Stimulated activated CD8-positive, alpha-beta memory T cell treated with anti-CD3 and anti-CD28 coated beads, Interleukin-12 subunit alpha, Interleukin-12 subunit beta, amount 100 ng/mL, for 4 hours (primary cell): ENCODE data around the gene PDIA5.

Experiments
- DNase-seq: peaks from one replicate; pipeline ENCODE4 v3.0.0-alpha.2; 2020; ENCODE audit warnings: low read depth

Gene PDIA5

GRCh38 chr3:123066896-123067688 lies at the start of gene PDIA5:
TSS of gene PDIA5 (plus strand) at chr3:123067025. CDS start at chr3:123067165, 140 bp downstream.
- DNase-seq: peak; percentile 63

DNA sequence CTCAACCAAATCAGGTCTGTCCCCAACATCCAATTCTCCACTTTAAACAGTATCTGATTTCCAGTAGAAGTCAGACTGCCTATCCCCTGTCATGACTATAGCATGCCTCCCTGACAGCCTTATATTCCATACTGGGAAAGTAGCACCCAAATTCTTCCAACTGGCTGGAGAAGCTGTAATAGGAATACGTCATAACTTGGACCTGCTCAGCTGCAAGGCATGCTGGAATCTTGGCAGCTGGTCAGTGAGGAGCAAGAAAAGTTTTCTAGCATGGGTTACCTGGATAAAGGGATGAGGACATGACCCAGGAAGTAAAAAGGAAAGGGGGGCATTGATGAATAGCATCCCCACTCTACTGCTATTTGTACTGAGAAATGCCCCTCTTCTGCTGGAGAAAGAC lies 48.1 kb upstream of the PDIA5 start:
- no peak for DNase-seq

GRCh38 chr3:123019161-123019560 lies 47.7 kb upstream of the PDIA5 start:
- DNase-seq: no peak

GRCh38 chr3:123019591-123019990 lies 47.2 kb upstream of the PDIA5 start:
- no peak for DNase-seq

DNA sequence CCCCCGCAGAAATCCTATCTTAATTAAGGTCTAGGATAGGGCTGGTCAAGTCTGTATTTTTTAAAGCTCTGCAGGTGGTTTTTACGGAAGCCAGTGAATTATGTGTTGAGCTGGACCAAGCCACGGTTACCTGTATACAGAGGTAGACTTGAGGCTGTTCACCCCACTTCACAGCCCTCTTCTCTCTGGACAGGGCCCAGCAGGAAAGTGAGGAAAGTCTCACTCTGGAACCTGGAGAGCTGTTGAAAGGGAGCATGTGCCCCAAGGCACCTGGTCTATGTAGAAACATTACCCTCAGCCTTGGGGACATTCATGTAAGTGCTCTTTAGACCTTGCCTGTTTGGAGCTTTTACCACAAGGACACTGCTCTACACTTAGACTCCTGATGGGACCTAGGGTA lies 46.1 kb upstream of the PDIA5 start:
- no peak for DNase-seq

DNA sequence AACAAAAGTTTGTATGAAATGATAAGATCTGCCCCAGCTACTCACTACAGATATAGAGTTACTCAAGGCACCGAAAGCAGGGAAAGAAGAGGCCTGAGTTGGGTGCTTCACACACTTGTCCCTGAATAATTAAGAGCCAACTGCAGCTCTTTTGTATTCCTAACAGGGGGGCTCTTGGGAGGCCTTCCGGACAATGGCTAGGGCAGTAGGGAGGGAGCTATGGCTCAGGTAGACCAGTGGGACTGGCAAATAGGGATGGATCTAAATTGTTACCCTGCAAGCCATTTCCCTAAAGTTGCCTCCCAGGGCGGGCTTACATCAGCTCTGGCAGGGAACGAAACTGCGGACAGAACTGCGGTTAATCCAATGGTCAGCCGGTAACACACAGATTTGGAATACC lies 45.4 kb upstream of the PDIA5 start:
- DNase-seq: no peak

DNA sequence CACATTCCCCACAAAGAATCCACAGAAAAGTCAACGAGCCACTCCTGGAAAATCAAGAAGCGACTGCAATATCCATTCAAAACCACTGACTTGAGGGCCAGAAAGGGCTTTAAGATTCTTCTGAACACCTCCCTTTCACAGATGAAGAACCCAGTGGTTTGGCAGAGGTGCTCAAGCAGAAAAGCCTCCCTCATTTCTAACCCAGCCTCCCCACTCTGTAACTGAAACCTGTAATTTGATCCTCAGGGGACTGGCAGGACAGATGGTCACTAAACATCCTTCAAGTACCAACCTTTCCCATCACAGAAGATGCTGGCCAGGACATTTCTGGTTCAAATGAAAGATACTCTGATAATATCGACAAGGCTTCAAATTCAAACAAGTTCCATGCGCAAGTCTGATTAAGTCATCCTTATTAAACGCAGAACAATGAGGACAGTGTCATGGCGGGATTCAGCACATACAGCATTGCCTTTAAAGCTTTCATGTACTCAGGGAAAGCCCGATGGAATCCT lies 44.8 kb upstream of the PDIA5 start:
- DNase-seq: no peak

DNA sequence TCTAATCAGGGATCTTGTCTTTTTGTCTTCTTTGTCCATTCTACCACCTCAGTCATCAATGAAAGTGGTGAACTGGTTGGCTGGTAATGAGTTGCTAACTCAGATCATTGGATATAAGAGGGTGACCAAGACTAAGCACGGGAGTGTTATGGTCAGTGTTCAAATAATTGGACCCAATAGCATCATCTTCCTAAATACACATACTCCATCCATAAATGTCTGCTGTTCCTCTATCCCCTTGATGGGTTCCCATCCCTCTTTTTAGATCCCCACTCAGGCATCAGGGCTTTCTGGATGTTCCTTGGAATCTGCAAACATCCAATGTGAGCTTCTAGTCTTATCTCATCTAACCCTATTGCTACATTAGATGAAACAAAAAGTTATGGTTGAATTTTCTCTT lies 42.8 kb upstream of the PDIA5 start:
- no peak for DNase-seq

DNA sequence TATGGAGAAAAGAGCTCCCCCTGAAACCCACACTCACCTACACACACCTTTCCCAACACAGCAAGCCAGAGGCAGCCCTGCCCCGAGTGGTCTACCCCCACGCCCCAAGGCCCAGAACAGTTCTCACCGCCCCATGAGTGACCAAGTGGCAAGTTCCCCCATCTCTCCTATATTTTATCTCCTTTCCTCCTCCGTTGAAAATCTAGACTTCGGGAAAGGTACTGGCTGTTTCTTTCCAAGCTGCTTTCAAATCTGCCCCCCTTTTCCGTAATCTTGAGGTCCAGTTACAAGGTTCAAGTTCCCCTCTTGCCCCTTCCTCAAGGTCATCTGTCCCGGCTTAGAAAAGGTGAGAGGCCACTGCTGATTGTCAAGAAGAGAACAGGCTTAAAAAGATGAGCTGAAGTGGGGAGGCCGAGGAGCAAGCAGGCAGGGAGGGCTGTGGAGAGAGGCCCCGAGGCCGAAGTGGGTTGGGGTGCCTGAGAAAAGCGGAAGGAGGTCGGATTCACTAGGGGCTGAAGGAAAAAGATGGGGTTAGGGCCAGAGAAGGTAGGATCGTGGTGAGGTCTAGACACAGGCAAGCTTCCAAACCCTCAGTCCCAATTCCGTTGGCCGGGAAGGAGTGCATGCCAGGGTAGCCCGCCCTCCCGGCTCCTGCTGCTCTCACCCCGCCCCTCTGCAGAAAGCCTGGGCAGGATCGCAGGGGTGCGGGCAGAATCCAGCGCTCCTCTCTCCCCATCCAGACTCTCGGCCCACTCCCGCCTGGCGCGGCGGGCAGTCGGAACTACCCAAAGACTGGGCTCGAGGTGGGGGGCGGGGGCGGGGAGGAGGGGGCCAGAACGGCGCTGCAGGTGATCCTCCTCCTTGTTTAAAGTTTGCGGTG lies 40.9 kb upstream of the PDIA5 start:
- no peak for DNase-seq

DNA sequence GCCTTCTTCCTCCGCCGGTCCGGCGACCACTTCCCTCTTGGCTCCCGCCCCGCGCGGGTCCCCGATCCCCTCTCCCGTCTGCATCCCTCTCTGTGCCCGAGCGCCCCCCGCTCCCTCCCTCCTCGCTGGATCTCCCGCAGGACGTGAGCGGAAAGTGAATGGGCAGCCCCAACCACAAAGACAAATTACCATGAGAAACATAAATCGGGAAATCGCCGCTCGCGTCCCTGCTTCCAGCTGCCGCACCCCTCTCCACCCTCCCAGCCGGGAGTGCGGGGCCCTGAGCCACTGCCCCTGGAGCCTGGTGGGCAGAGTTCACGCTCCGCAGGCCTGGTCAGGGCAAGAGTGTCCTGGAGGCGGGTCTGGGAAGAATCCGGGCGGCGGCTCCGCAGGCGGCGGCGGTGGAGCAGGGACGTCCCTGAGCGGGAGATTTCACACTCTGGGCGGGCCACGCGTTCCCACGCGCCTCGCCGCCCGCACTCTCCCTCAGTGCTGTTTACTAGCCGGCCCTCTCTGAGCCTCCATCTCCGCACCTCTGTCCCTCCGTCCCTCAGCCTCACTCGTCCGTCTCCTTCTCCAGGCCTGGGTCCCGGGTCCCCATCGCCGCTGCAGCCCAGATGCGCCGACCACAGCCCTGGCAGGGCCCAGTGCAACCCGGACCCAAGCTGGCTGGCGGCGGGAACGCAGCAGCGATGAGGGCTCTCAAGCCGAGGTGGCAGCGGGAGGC lies 40.1 kb upstream of the PDIA5 start:
- no peak for DNase-seq

DNA sequence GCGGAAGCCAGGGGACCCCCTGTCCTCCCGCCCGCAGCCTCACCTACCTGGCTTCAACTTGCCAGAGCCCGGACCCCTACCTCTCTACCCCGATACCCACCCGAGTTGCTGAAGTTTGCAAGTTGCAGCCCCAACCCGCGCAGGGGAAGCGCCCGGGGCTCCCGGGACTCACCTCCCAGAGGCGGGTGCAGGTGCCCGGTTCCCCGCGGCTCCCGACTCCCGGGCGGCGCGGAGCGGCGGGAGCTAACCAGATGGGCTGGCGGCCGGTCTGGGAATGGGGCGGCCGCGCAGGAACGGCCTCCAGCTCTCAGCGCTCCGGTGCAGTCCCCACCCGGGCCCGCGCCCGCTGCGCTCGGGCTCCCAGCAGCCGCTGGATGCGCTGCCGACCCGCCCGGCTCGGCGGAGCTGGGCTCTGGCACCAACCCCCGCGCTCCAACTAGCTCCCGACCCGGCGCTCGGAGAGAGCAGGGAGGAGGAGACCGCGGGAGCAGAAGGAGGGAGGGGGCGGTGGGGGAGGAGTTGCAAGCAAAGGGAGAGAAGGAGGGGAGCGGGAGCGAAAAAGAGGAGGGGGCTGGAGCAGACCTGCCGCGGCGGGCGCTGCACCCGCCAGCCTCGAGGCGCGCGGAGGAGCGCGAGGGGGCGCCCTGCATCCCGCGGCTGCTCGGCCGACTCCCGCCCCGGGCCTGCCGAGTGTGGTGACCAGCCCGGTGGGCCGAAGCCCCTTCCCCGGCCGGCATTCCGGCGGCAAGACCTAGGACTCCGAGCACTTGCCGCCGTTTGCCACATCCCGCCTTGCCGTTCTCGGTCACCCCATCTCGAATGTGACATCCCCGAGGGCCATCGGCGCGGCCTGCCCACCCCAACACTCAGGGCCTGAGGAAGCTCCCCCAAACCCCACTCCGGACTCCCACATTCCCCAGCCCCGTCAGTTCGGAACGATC lies 39.3 kb upstream of the PDIA5 start, which contains the start of gene SEMA5B:
TSS of gene SEMA5B (minus strand) at position 472 of the 941 bp plus-strand sequence. CDS start 66,500 bp downstream, outside the sequence.
- DNase-seq: no peak

GRCh38 chr3:123028233-123028828 lies 38.5 kb upstream of the PDIA5 start:
- DNase-seq: no peak

DNA sequence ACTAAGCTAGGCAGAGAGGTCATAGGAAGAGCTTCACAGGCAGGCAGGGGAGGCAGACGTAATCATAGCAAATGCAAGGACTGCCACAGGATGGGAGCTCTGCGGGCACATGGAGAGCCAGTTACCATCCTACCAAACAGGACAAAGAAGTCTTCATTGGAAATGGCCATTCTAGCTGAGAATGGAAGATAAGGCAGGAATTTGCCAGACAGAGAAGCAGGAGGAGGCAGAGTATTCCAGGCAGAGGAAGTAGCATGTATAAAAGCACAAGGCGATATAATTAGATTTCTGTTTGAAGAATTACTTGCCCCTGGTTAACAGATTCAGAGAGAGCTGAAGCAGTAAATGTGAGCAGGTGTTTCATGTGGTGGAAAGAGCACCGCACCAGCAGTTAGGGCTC lies 35.8 kb upstream of the PDIA5 start:
- DNase-seq: no peak

DNA sequence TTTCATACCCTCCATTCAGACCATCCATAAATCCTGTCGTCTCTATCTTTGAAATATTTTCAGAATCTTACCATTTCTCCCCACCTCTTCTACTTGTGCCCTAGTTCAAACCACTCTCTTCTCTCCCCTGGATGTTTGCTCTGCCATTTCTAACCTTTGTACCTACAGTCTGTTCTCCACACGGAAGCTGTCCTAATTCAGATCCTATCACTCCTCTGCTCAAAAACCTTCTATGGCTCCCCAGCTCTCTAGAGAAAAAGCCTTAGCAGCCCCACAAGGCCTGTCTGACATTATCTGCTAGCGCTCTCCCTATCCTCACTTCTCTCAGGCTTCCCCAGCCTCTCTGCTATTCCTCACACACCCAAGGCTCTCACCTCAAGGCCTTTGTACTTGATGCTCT lies 34.8 kb upstream of the PDIA5 start:
- DNase-seq: no peak

DNA sequence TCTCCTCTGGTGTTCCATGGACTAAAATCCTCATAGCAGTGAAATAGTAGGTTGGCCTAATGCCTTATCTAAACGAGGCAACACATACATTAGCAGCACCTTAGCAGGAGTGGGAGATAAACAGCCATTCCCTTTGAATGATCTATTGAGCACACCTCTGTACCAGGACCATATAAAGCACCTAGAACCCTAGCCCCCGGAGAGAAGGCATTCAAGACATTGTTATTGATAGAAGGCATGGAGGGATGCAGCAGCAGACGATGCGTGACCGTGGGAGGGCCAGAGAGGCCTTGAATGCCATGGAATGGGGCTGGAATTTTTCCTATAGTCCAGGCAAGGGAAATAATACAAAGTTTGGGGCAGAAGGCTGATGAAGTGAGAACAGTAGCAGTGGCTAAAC lies 32.7 kb upstream of the PDIA5 start:
- no peak for DNase-seq

- DNase-seq: no peak
These were observed 31.8 kb upstream of the PDIA5 start for GRCh38 chr3:123034996-123035395.

- DNase-seq: no peak
These were observed 30.3 kb upstream of the PDIA5 start for GRCh38 chr3:123036352-123037014.

DNA sequence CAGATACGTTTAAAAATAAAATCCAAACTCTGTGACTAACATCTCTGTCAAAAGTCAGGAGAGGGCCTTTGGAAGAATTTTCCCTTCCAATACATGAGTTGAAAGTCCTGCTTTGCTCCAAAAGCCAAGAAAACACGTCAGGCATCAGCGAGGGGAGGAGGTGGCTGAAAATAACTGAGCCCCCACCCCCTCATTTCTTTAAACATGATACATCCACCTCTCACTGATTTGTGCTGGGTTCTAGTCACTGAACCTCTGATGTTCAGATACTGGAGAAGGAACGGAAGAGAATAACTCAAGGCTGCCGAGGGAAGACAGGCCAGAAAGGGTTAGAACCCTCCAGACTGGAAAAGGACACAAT lies 29.8 kb upstream of the PDIA5 start:
- no peak for DNase-seq

DNA sequence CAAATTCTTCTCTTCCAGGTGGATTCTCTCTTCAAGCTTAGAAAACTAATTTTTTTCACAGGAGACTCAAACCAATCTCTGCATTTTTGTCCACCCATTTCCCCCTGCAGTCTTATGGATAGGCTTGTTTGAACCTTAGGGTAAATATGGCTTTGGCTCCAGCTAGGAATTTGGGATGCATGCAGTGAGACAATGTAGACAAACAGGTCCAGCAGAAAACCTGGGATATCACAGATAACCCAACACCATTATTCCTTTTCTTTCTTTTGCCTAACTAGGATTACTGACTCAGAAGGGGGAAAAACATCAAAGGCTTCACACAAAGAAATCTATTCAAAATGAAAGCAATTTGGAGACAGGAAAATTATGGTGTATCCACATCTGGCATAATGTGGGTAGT lies 28.1 kb upstream of the PDIA5 start:
- no peak for DNase-seq

- DNase-seq: no peak
These were observed 27.6 kb upstream of the PDIA5 start for GRCh38 chr3:123039178-123039577.
